Endothelial cell of umbilical vein (primary cell): Measurements from ENCODE around the gene LMF2. TPM values are rescaled to one million over a fixed set of nuclear protein-coding genes. Genes with fewer than 3 reads are reported as not detected.

Source experiments
- BruUV-seq: library from RNA; stranded (reverse); fragments of 400-500 nt; replicated peaks from 2 replicates; lab custom pipeline; 2021; lab: Mats Ljungman, UMichigan
- CTCF ChIA-PET: fragments of 300-600, 350-600 bp; sonication (Branson Sonifier 250); formaldehyde crosslinking; loops from one replicate; lab custom pipeline; 2021; ENCODE audit warnings: antibody characterized with exemption, inconsistent platforms; lab: Charles Lee
- POLR2A ChIA-PET: fragments of 300-600, 350-600 bp; sonication (Branson Sonifier 250); formaldehyde crosslinking; loops from one replicate; lab custom pipeline; 2021; ENCODE audit warnings: antibody characterized with exemption, inconsistent platforms; lab: Charles Lee
- DNase-seq: peaks from one replicate; pipeline ENCODE4 v3.0.0-alpha.2; 2011; ENCODE audit warnings: low read depth, low spot score
- FAIRE-seq: peaks from 2 replicates; lab custom pipeline; 2011; peaks lifted over from hg19 to GRCh38; lab: Jason Lieb, UNC
- H2AFZ ChIP-seq: 2 replicates; pipeline ENCODE4 v1.6.0; 2012; ENCODE audit warnings: low read depth, low read length, control low read depth, inconsistent platforms
- H3K27ac ChIP-seq: 2 replicates; pipeline ENCODE4 v1.5.1; 2011; ENCODE audit warnings: low read depth, mild to moderate bottlenecking, control low read depth, low read length, moderate library complexity; ENCODE audit not compliant: insufficient read depth
- H3K27me3 ChIP-seq, 2 experiments: 2 replicates each; pipeline versions ENCODE4 v1.6.0 to v1.6.1; 2011; ENCODE audit warnings: low read length in 2 of 2, mixed read lengths in 1 of 2; ENCODE audit not compliant: control insufficient read depth in 2 of 2, insufficient read depth in 2 of 2
- H3K36me3 ChIP-seq, 2 experiments: 2 replicates in 1 of 2; 3 replicates in 1 of 2; pipeline ENCODE4 v1.5.1; 2011; ENCODE audit warnings: low read length in 2 of 2, mild to moderate bottlenecking in 1 of 2, moderate library complexity in 1 of 2; ENCODE audit not compliant: control insufficient read depth in 2 of 2, insufficient read depth in 2 of 2; ENCODE audit errors: extremely low read depth in 1 of 2
- H3K4me1 ChIP-seq: 3 replicates; pipeline ENCODE4 v1.5.1; 2011; ENCODE audit warnings: mild to moderate bottlenecking, low read length; ENCODE audit not compliant: control insufficient read depth, insufficient read depth; ENCODE audit errors: extremely low read depth
- H3K4me2 ChIP-seq: 2 replicates; pipeline ENCODE4 v1.6.1; 2011; ENCODE audit warnings: low read length, control low read depth, mixed read lengths; ENCODE audit not compliant: insufficient read depth
- H3K4me3 ChIP-seq, 3 experiments: fragments of 200-600 bp in 1 of 3; sonication (generic), shearing (Covaris generic) in 1 of 3; replicated peaks in 1 of 3; 2 replicates each; pipeline ENCODE4 v1.5.1; 2011 to 2016; ENCODE audit warnings: control low read depth in 3 of 3, low read length in 3 of 3, mild to moderate bottlenecking in 2 of 3, inconsistent platforms in 1 of 3, low read depth in 1 of 3, moderate library complexity in 1 of 3; ENCODE audit not compliant: insufficient read depth in 1 of 3
- H3K79me2 ChIP-seq: 2 replicates; pipeline ENCODE4 v1.6.0; 2012; ENCODE audit warnings: low read length, inconsistent platforms; ENCODE audit not compliant: control insufficient read depth, insufficient read depth
- H3K9ac ChIP-seq: replicated peaks from 2 replicates; pipeline ENCODE3; 2011; ENCODE audit warnings: low read length, control low read depth; ENCODE audit not compliant: insufficient read depth; ENCODE audit errors: extremely low read depth
- H3K9me1 ChIP-seq: replicated peaks from 3 replicates; pipeline ENCODE4 v1.6.0; 2011; ENCODE audit warnings: mild to moderate bottlenecking, low read length; ENCODE audit not compliant: control insufficient read depth, insufficient read depth; ENCODE audit errors: extremely low read depth
- H3K9me3 ChIP-seq: replicated peaks from 2 replicates; pipeline ENCODE4 v1.5.1; 2012; ENCODE audit warnings: low read length, inconsistent platforms; ENCODE audit not compliant: control insufficient read depth, insufficient read depth
- H4K20me1 ChIP-seq: replicated peaks from 2 replicates; pipeline ENCODE3; 2011; ENCODE audit warnings: mild to moderate bottlenecking, low read length; ENCODE audit not compliant: control insufficient read depth, insufficient read depth; ENCODE audit errors: extremely low read depth
- EZH2 ChIP-seq: IDR thresholded peaks from 2 replicates; pipeline ENCODE4 v1.6.1; 2012; ENCODE audit warnings: borderline replicate concordance, low read depth, mild to moderate bottlenecking, moderate library complexity, low read length, inconsistent platforms; ENCODE audit not compliant: severe bottlenecking
- FOS ChIP-seq: IDR thresholded peaks from 2 replicates; pipeline ENCODE4 v1.6.1; 2011; ENCODE audit warnings: mild to moderate bottlenecking, low read length, moderate library complexity, borderline replicate concordance; ENCODE audit not compliant: insufficient read depth
- GATA2 ChIP-seq: IDR thresholded peaks from 2 replicates; pipeline ENCODE4 v1.7.0; 2011; ENCODE audit warnings: low read depth, mild to moderate bottlenecking, moderate library complexity, mixed read lengths, low read length; ENCODE audit not compliant: insufficient read length, insufficient read depth
- JUN ChIP-seq: IDR thresholded peaks from 2 replicates; pipeline ENCODE4 v1.6.1; 2011; ENCODE audit warnings: borderline replicate concordance, low read depth; ENCODE audit not compliant: insufficient read length, insufficient read depth
- MYC ChIP-seq: IDR thresholded peaks from one replicate; pipeline ENCODE4 v1.6.1; 2011; ENCODE audit warnings: mild to moderate bottlenecking, low read depth, low read length
- POLR2A ChIP-seq: IDR thresholded peaks from 2 replicates; pipeline ENCODE4 v1.6.1; 2012; ENCODE audit warnings: low read depth, mild to moderate bottlenecking, control low read depth, low read length
- POLR2AphosphoS5 ChIP-seq: IDR thresholded peaks from 2 replicates; pipeline ENCODE4 v1.6.1; 2012; ENCODE audit warnings: low read depth, mild to moderate bottlenecking, control low read depth, low read length, moderate library complexity; ENCODE audit not compliant: insufficient read depth
- dilution Hi-C: fragments of 300-500 bp; cut with MboI; formaldehyde crosslinking; loops from one replicate; pipeline ENCODE4 v1.15.0; 2019; ENCODE audit warnings: low sequenced_read_pairs; ENCODE audit not compliant: extremely low pct_ligation_motif_present
- intact Hi-C: fragments of 100-400 bp; cut with micrococcal nuclease; formaldehyde crosslinking; loops from one replicate; pipeline ENCODE4 v1.10.0; 2022
- polyA plus RNA-seq, 4 experiments: library from polyadenylated mRNA; depleted of rRNA in 3 of 4; stranded (reverse) in 3 of 4; unstranded in 1 of 4; fragments of >200 nt; gene quantifications; 2 replicates each; pipeline versions ENCODE4 v1.2.1 to v1.2.3, GENCODE V29; 2011 to 2012; ENCODE audit warnings: missing spikeins in 1 of 4
- total RNA-seq: library from RNA; stranded (reverse); gene quantifications from 2 replicates; pipeline ENCODE4 v1.2.3, GENCODE V29; 2021
- TF ChIP-seq, protein P1 (sequence below): IDR thresholded peaks from 2 replicates; pipeline ENCODE4 v1.6.1; 2011; ENCODE audit not compliant: insufficient read depth, insufficient read length
- TF ChIP-seq, protein P2 (sequence below), 2 donors: IDR thresholded peaks; 1 replicate in 1 of 2; 2 replicates in 1 of 2; pipeline ENCODE4 v1.5.1; 2011; ENCODE audit warnings: low read length in 2 of 2, mild to moderate bottlenecking in 2 of 2, moderate library complexity in 2 of 2, control low read depth in 1 of 2, inconsistent platforms in 1 of 2, low read depth in 1 of 2; ENCODE audit not compliant: insufficient read depth in 1 of 2; ENCODE audit errors: extremely low read depth in 1 of 2

LMF2 gene
- total and polyA plus RNA-seq, 2 donors (not counting 3 experiments of a cell fraction or from before 2014, with no cell fraction given) = 89.7 to 112 TPM

DNA sequence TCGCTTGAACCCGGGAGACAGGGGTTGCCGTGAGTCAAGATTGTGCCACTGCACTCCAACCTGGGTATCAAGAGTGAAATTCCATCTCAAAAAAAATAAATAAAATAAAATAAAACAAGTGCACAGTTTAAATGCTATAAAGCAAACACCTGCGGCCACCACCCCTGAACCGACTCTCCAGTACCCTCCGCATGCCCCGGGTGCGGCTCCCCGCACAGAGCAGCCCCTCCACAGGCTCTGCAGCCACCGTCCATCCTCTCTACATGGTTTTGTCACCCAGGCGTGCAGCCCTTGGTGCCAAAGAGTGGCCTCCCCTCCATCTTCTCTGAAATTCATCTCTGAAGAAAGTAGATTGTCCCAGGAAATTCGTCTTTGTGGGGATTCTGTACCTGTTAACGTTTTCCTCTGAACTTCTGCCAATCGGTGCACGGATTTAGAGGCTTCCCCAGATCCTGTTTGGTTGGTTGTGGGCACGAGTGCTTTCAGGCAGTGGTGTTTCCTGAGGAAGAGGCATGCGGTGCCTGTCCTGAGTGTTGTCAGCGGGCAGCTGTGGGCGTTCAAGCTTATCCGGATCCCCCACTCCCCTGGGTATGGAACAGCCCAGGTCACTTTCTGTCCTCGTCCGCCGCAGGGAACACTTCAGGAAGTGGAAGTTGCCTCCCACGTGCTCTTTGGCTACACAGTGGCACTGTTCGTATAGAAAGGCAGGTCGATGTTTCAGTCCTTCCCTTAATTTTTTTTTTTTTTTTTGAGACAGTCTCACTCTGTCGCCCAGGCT is 16.8 kb downstream of the LMF2 start:
- Histone ChIP-seq H2AFZ (no peak overlapping the region), H3K4me1 (no peaks in the 10 kb centered on the region), H3K4me2 (no peak overlapping the region), H3K9me3 (no peaks in the 10 kb centered on the region), H3K36me3 (no peaks in the 10 kb centered on the region), H3K79me2 (no peaks in the 10 kb centered on the region), H3K27ac (no peak overlapping the region), H3K9me1 (no peaks in the 10 kb centered on the region), H3K9ac (no peak overlapping the region), H3K27me3 (no peaks in the 10 kb centered on the region), H3K4me3 (no peak overlapping the region), H4K20me1 (no peaks in the 10 kb centered on the region)
- FAIRE-seq (no peak), DNase-seq (no peak)
- no TSS peak for BruUV-seq
- ChIA-PET CTCF (no interaction called here), POLR2A (no interaction called here)
- TF ChIP-seq MYC (no peak), GATA2 (no peak), POLR2A (no peak), FOS (no peak), EZH2 (no peak), JUN (no peak), POLR2AphosphoS5 (no peak)
- TF ChIP-seq, protein P1, sequence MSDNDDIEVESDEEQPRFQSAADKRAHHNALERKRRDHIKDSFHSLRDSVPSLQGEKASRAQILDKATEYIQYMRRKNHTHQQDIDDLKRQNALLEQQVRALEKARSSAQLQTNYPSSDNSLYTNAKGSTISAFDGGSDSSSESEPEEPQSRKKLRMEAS = no peak
- TF ChIP-seq, protein P2, sequence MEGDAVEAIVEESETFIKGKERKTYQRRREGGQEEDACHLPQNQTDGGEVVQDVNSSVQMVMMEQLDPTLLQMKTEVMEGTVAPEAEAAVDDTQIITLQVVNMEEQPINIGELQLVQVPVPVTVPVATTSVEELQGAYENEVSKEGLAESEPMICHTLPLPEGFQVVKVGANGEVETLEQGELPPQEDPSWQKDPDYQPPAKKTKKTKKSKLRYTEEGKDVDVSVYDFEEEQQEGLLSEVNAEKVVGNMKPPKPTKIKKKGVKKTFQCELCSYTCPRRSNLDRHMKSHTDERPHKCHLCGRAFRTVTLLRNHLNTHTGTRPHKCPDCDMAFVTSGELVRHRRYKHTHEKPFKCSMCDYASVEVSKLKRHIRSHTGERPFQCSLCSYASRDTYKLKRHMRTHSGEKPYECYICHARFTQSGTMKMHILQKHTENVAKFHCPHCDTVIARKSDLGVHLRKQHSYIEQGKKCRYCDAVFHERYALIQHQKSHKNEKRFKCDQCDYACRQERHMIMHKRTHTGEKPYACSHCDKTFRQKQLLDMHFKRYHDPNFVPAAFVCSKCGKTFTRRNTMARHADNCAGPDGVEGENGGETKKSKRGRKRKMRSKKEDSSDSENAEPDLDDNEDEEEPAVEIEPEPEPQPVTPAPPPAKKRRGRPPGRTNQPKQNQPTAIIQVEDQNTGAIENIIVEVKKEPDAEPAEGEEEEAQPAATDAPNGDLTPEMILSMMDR (IDR thresholded peaks at IDR 0.05; ENCODE audit: extremely low read depth in 1 of 2, insufficient read depth in 1 of 2, low read depth in 1 of 2, low read length in 2 of 2) = no peak
- intact Hi-C loops (no loop called here), dilution Hi-C loops (no loop called here)
